Prostate gland (tissue), 2 donors: ENCODE measurements around the gene PLPPR1. TPM values are rescaled to one million over a fixed set of nuclear protein-coding genes. Genes with fewer than 3 reads are reported as not detected.

Experiments
- DNase-seq: peaks from one replicate; pipeline ENCODE4 v3.0.0-alpha.2; 2019; ENCODE audit warnings: low spot score
- H3K27ac ChIP-seq, 2 donors: fragments of 200-600 bp; sonication (generic); 2 replicates each; pipeline ENCODE4 v1.5.1; 2017 to 2019
- H3K27me3 ChIP-seq: fragments of 200-600 bp; sonication (generic); replicated peaks from 2 replicates; pipeline ENCODE4 v1.5.1; 2019; ENCODE audit not compliant: insufficient read depth
- H3K36me3 ChIP-seq, 2 donors: fragments of 200-600 bp; sonication (generic); 1 replicate in 1 of 2; 2 replicates in 1 of 2; pipeline versions ENCODE4 v1.5.1 to v1.8.1; 2017 to 2019
- H3K4me1 ChIP-seq: fragments of 200-600 bp; sonication (generic); replicated peaks from 2 replicates; pipeline ENCODE4 v1.5.1; 2019
- H3K4me3 ChIP-seq, 2 donors: fragments of 200-600 bp; sonication (generic); 2 replicates each; pipeline ENCODE4 v1.5.1; 2017 to 2019
- H3K9me3 ChIP-seq: fragments of 200-600 bp; sonication (generic); 2 replicates; pipeline ENCODE4 v1.5.1; 2017
- POLR2A ChIP-seq: fragments of 450-650 bp; IDR thresholded peaks from one replicate; pipeline ENCODE4 v1.6.1; 2016; ENCODE audit warnings: antibody characterized with exemption, mild to moderate bottlenecking
- POLR2AphosphoS5 ChIP-seq: sonication (generic); formaldehyde crosslinking; IDR thresholded peaks from one replicate; pipeline ENCODE4 v1.6.1; 2017; ENCODE audit warnings: antibody characterized with exemption
- WGBS: methylation state at CpG from one replicate; pipeline ENCODE4 v1.1.5; 2018; 5-methylcytosine and 5-hydroxymethylcytosine counted together
- intact Hi-C: fragments of 100-400 bp; cut with DNase I; formaldehyde crosslinking; loops from one replicate; pipeline ENCODE4 v1.14.2; 2022
- total RNA-seq, 2 donors: library from RNA; depleted of rRNA; stranded (reverse); fragments of >200 nt; gene quantifications; one replicate each; pipeline ENCODE4 v1.1.0, GENCODE V29; 2016
- TF ChIP-seq, protein P1 (sequence below), 4 experiments: fragments of 200-600 bp in 2 of 4; fragments of 450-650 bp in 2 of 4; sonication (generic) in 2 of 4; IDR thresholded peaks; 1 replicate in 3 of 4; 2 replicates in 1 of 4; pipeline ENCODE4 v1.5.1; 2016 to 2019; ENCODE audit warnings: antibody characterized with exemption in 4 of 4, mild to moderate bottlenecking in 2 of 4, moderate library complexity in 2 of 4

PLPPR1 gene
- total RNA-seq, 2 donors from 2014 or later = 2.8 TPM; not detected in 1

GRCh38 chr9:101365181-101365580 lies 336.7 kb downstream of the PLPPR1 start:
- intact Hi-C loops = no loop called here
- Histone ChIP-seq H3K27me3 (no peaks in the 10 kb centered on the region), H3K36me3 (no peaks in the 10 kb centered on the region), H3K4me1 (no peaks in the 10 kb centered on the region), H3K4me3 (no peak overlapping the region), H3K27ac (no peak overlapping the region), H3K9me3 (no peaks in the 10 kb centered on the region)
- TF ChIP-seq, protein P1, sequence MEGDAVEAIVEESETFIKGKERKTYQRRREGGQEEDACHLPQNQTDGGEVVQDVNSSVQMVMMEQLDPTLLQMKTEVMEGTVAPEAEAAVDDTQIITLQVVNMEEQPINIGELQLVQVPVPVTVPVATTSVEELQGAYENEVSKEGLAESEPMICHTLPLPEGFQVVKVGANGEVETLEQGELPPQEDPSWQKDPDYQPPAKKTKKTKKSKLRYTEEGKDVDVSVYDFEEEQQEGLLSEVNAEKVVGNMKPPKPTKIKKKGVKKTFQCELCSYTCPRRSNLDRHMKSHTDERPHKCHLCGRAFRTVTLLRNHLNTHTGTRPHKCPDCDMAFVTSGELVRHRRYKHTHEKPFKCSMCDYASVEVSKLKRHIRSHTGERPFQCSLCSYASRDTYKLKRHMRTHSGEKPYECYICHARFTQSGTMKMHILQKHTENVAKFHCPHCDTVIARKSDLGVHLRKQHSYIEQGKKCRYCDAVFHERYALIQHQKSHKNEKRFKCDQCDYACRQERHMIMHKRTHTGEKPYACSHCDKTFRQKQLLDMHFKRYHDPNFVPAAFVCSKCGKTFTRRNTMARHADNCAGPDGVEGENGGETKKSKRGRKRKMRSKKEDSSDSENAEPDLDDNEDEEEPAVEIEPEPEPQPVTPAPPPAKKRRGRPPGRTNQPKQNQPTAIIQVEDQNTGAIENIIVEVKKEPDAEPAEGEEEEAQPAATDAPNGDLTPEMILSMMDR (IDR thresholded peaks at IDR 0.05) = no peak
- no peak for TF ChIP-seq POLR2AphosphoS5
- TF ChIP-seq POLR2A = no peak
- DNase-seq = no peak

GRCh38 chr9:101366038-101366756 lies 337.7 kb downstream of the PLPPR1 start:
- intact Hi-C loops = no loop called here
- Histone ChIP-seq H3K36me3 (no peaks in the 10 kb centered on the region), H3K4me3 (no peak overlapping the region), H3K27ac (no peak overlapping the region), H3K4me1 (no peaks in the 10 kb centered on the region), H3K9me3 (no peaks in the 10 kb centered on the region), H3K27me3 (no peaks in the 10 kb centered on the region)
- DNase-seq = no peak
- 38% methylated on average over 5 of the region's 5 CpGs for WGBS
- TF ChIP-seq POLR2AphosphoS5 (no peak), POLR2A (no peak)
- TF ChIP-seq, protein P1 (IDR thresholded peaks at IDR 0.05) = no peak

- 95% methylated on average over 3 of the region's 3 CpGs for WGBS
- Histone ChIP-seq H3K27me3 (no peaks in the 10 kb centered on the region), H3K36me3 (no peaks in the 10 kb centered on the region), H3K27ac (no peak overlapping the region), H3K4me1 (no peaks in the 10 kb centered on the region), H3K4me3 (no peak overlapping the region), H3K9me3 (no peaks in the 10 kb centered on the region)
- intact Hi-C loops = no loop called here
- TF ChIP-seq POLR2AphosphoS5 (no peak), POLR2A (no peak)
- TF ChIP-seq, protein P1 (IDR thresholded peaks at IDR 0.05) = no peak
- no peak for DNase-seq
These were observed 338.8 kb downstream of the PLPPR1 start for GRCh38 chr9:101367323-101367722.

DNA sequence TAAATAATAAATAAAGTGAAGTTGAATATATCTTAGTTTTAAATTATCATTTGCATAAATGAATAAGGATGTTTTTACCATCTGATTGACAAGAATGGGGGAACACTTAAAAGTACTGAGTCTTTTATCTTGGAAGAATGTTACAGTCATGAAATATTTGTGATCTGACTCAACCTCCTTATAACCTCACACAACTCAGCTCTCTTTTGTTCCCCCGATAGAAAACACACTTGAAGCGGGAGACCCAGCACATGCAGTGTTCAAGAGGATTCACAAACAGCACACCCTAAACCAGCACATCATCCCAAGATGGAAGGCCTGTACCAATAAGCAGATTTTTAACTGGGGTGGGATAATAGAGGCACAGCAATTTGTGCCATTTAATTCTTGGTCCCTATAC lies 340.8 kb downstream of the PLPPR1 start:
- no peak for DNase-seq
- WGBS = 78% methylated on average over 2 of the region's 2 CpGs
- H3K27me3 ChIP-seq = no peaks in the 10 kb centered on the region
- no peak overlapping the region for H3K4me3 ChIP-seq
- H3K27ac ChIP-seq = no peak overlapping the region
- TF ChIP-seq POLR2AphosphoS5 (no peak), POLR2A (no peak)
- TF ChIP-seq, protein P1 (IDR thresholded peaks at IDR 0.05) = no peak
- intact Hi-C loops = no loop called here
- H3K36me3 ChIP-seq = no peaks in the 10 kb centered on the region
- no peaks in the 10 kb centered on the region for H3K9me3 ChIP-seq
- H3K4me1 ChIP-seq = no peaks in the 10 kb centered on the region

- TF ChIP-seq, protein P1 (IDR thresholded peaks at IDR 0.05) = no peak
- no peak for TF ChIP-seq POLR2AphosphoS5
- TF ChIP-seq POLR2A = no peak
- Histone ChIP-seq H3K27me3 (no peaks in the 10 kb centered on the region), H3K4me3 (no peak overlapping the region), H3K27ac (no peak overlapping the region), H3K4me1 (no peaks in the 10 kb centered on the region), H3K36me3 (no peaks in the 10 kb centered on the region), H3K9me3 (no peaks in the 10 kb centered on the region)
- DNase-seq = no peak
- WGBS = 56% methylated on average over 2 of the region's 2 CpGs
- intact Hi-C loops = no loop called here
These were observed 341.5 kb downstream of the PLPPR1 start for GRCh38 chr9:101369884-101370531.
